ENCODE measurements around the gene SUCO. TPM values are rescaled to one million over a fixed set of nuclear protein-coding genes. Genes with fewer than 3 reads are reported as not detected.

The SUCO gene
- total RNA-seq, 1 donor from 2014 or later, result 38.3 TPM

GRCh38 chr1:172561252-172561651, 28.3 kb downstream of the SUCO start:
- H3K4me3 ChIP-seq, result no peak overlapping the region
- no peak for DNase-seq (ENCODE audit: extremely low spot score in 2 of 2)
- no peak for TF ChIP-seq POLR2AphosphoS5 (IDR thresholded peaks at IDR 0.05; ENCODE audit: insufficient read depth in 1 of 2, low read depth in 1 of 2)
- H3K27ac ChIP-seq, result no peak overlapping the region
- H3K4me1 ChIP-seq, result no peaks in the 10 kb centered on the region
- H3K27me3 ChIP-seq, result no peaks in the 10 kb centered on the region
- H3K36me3 ChIP-seq, result peaks cover 0 to 42% of the 10 kb centered on the region in 2 donors
- intact Hi-C loops (cut with DNase I), result no loop called here
- no peaks in the 10 kb centered on the region for H3K9me3 ChIP-seq

- Histone ChIP-seq H3K27ac (no peak overlapping the region), H3K27me3 (no peaks in the 10 kb centered on the region), H3K9me3 (no peaks in the 10 kb centered on the region), H3K4me3 (no peak overlapping the region), H3K36me3 (peaks cover 0 to 50% of the 10 kb centered on the region in 2 donors), H3K4me1 (no peaks in the 10 kb centered on the region)
- no peak for DNase-seq (ENCODE audit: extremely low spot score in 2 of 2)
- TF ChIP-seq POLR2A (IDR thresholded peaks at IDR 0.05), result no peak
- no peak for TF ChIP-seq CTCF (IDR thresholded peaks at IDR 0.05)
- TF ChIP-seq POLR2AphosphoS5 (IDR thresholded peaks at IDR 0.05; ENCODE audit: insufficient read depth in 1 of 2, low read depth in 1 of 2), result no peak
- intact Hi-C loops (cut with DNase I), result no loop called here
These were observed 33.4 kb downstream of the SUCO start for GRCh38 chr1:172566196-172566997.

- H3K4me3 ChIP-seq, result no peak overlapping the region
- H3K4me1 ChIP-seq, result no peaks in the 10 kb centered on the region
- no peak for DNase-seq (ENCODE audit: extremely low spot score in 2 of 2)
- intact Hi-C loops (cut with DNase I), result no loop called here
- H3K9me3 ChIP-seq, result no peaks in the 10 kb centered on the region
- TF ChIP-seq POLR2A (IDR thresholded peaks at IDR 0.05) (no peak), POLR2AphosphoS5 (IDR thresholded peaks at IDR 0.05; ENCODE audit: insufficient read depth in 1 of 2, low read depth in 1 of 2) (no peak), CTCF (IDR thresholded peaks at IDR 0.05) (no peak)
- H3K36me3 ChIP-seq, result peaks cover 0 to 38% of the 10 kb centered on the region in 2 donors
- H3K27ac ChIP-seq, result no peak overlapping the region
- no peaks in the 10 kb centered on the region for H3K27me3 ChIP-seq
These were observed 34.8 kb downstream of the SUCO start for GRCh38 chr1:172567720-172568119.

GRCh38 chr1:172574080-172574479, 41.1 kb downstream of the SUCO start:
- H3K36me3 ChIP-seq, result peaks cover 0 to 27% of the 10 kb centered on the region in 2 donors
- no peak for TF ChIP-seq POLR2AphosphoS5 (IDR thresholded peaks at IDR 0.05; ENCODE audit: insufficient read depth in 1 of 2, low read depth in 1 of 2)
- no peak for TF ChIP-seq CTCF (IDR thresholded peaks at IDR 0.05)
- no peak for TF ChIP-seq POLR2A (IDR thresholded peaks at IDR 0.05)

GRCh38 chr1:172578586-172578985, 45.6 kb downstream of the SUCO start:
- H3K27ac ChIP-seq, result no peak overlapping the region
- intact Hi-C loops (cut with DNase I), result no loop called here
- H3K27me3 ChIP-seq, result no peaks in the 10 kb centered on the region
- TF ChIP-seq POLR2AphosphoS5 (IDR thresholded peaks at IDR 0.05; ENCODE audit: insufficient read depth in 1 of 2, low read depth in 1 of 2) (no peak), POLR2A (IDR thresholded peaks at IDR 0.05) (no peak), CTCF (IDR thresholded peaks at IDR 0.05) (no peak)
- H3K4me3 ChIP-seq, result no peak overlapping the region
- no peak for DNase-seq (ENCODE audit: extremely low spot score in 2 of 2)
- H3K9me3 ChIP-seq, result no peaks in the 10 kb centered on the region
- H3K4me1 ChIP-seq, result no peaks in the 10 kb centered on the region
- peaks cover 0 to 12% of the 10 kb centered on the region in 2 donors for H3K36me3 ChIP-seq

More at GRCh38 chr1:172574080-172574479, 41.1 kb downstream of the SUCO start:
- H3K4me3 ChIP-seq, result no peak overlapping the region
- DNase-seq (ENCODE audit: extremely low spot score in 2 of 2), result no peak
- H3K27me3 ChIP-seq, result no peaks in the 10 kb centered on the region
- no peaks in the 10 kb centered on the region for H3K4me1 ChIP-seq
- no peaks in the 10 kb centered on the region for H3K9me3 ChIP-seq
- intact Hi-C loops (cut with DNase I), result no loop called here
- H3K27ac ChIP-seq, result no peak overlapping the region

Measured in vagina (tissue), 2 donors.